Neural cell (in vitro differentiated cells): ENCODE results near the gene CPPED1. TPM values are rescaled to one million over a fixed set of nuclear protein-coding genes. Genes with fewer than 3 reads are reported as not detected.

Experiments used
- H2AFZ ChIP-seq: fragments of 200-600, 300-800 bp; sonication (generic), shearing (Covaris generic); 2 replicates; pipeline ENCODE4 v1.6.0; 2014; ENCODE audit warnings: low read depth, mild to moderate bottlenecking, antibody characterized with exemption, low read length, moderate library complexity
- H3F3A ChIP-seq: fragments of 200-600 bp; shearing (Covaris generic); 2 replicates; pipeline ENCODE4 v1.6.1; 2016; ENCODE audit warnings: mild to moderate bottlenecking, moderate library complexity, mixed read lengths, antibody characterized with exemption, low read length; ENCODE audit not compliant: insufficient read depth, poor library complexity, severe bottlenecking
- H3K27ac ChIP-seq: fragments of 200-600, 300-800 bp; sonication (generic), shearing (Covaris generic); 2 replicates; pipeline ENCODE4 v1.5.1; 2014; ENCODE audit warnings: mild to moderate bottlenecking, low read length, moderate library complexity
- H3K27me3 ChIP-seq: fragments of 300-800, 200-600 bp; sonication (generic), shearing (Covaris generic); 2 replicates; pipeline ENCODE4 v1.6.0; 2014; ENCODE audit warnings: mild to moderate bottlenecking, low read depth, low read length, moderate library complexity; ENCODE audit not compliant: insufficient read depth
- H3K36me3 ChIP-seq: fragments of 300-800, 200-600 bp; sonication (generic), shearing (Covaris generic); 2 replicates; pipeline ENCODE4 v1.5.1; 2014; ENCODE audit warnings: mild to moderate bottlenecking, antibody characterized with exemption, low read length, moderate library complexity; ENCODE audit not compliant: insufficient read depth
- H3K4me2 ChIP-seq: fragments of 300-800, 200-600 bp; sonication (generic), shearing (Covaris generic); 2 replicates; pipeline ENCODE4 v1.6.0; 2014; ENCODE audit warnings: mild to moderate bottlenecking, low read length
- H3K4me3 ChIP-seq: fragments of 300-800, 200-600 bp; sonication (generic), shearing (Covaris generic); 2 replicates; pipeline ENCODE4 v1.5.1; 2014; ENCODE audit warnings: mild to moderate bottlenecking, low read length, moderate library complexity
- H3K79me2 ChIP-seq: fragments of 200-600 bp; shearing (Covaris generic); replicated peaks from 2 replicates; pipeline ENCODE4 v1.6.0; 2014; ENCODE audit warnings: mild to moderate bottlenecking, low read length, moderate library complexity; ENCODE audit not compliant: insufficient read depth
- H3K9ac ChIP-seq: fragments of 300-800, 200-600 bp; sonication (generic), shearing (Covaris generic); 2 replicates; pipeline ENCODE4 v1.6.1; 2016; ENCODE audit warnings: mild to moderate bottlenecking, low read length, mixed read lengths
- H3K9me2 ChIP-seq: fragments of 200-600 bp; shearing (Covaris generic); 2 replicates; pipeline ENCODE4 v1.6.1; 2016; ENCODE audit warnings: mild to moderate bottlenecking, low read length, mixed read lengths; ENCODE audit not compliant: insufficient read depth
- H3K9me3 ChIP-seq: fragments of 200-600, 300-800 bp; sonication (generic), shearing (Covaris generic); 2 replicates; pipeline ENCODE4 v1.6.1; 2016; ENCODE audit warnings: mild to moderate bottlenecking, mixed run types, low read length, moderate library complexity, mixed read lengths
- H4K20me1 ChIP-seq: fragments of 200-600 bp; shearing (Covaris generic); 2 replicates; pipeline ENCODE4 v1.6.1; 2016; ENCODE audit warnings: mild to moderate bottlenecking, mixed run types; ENCODE audit not compliant: insufficient read depth
- CTCF ChIP-seq: fragments of 450-650 bp; IDR thresholded peaks from 2 replicates; pipeline ENCODE4 v1.5.1; 2014; ENCODE audit warnings: antibody characterized with exemption, mild to moderate bottlenecking, moderate library complexity; ENCODE audit not compliant: poor library complexity, severe bottlenecking
- EP300 ChIP-seq: fragments of 450-650 bp; conservative IDR thresholded peaks from 2 replicates; pipeline ENCODE4 v1.6.1; 2014; ENCODE audit warnings: antibody characterized with exemption, mild to moderate bottlenecking, moderate library complexity; ENCODE audit not compliant: poor library complexity, severe bottlenecking
- EZH2 ChIP-seq: fragments of 200-600, 300-800 bp; shearing (Covaris generic), sonication (generic); IDR thresholded peaks from 2 replicates; pipeline ENCODE4 v1.6.1; 2014; ENCODE audit warnings: antibody characterized with exemption, low read length, borderline replicate concordance, mild to moderate bottlenecking; ENCODE audit not compliant: insufficient read depth, poor library complexity, severe bottlenecking
- MXI1 ChIP-seq: fragments of 450-650 bp; conservative IDR thresholded peaks from 2 replicates; pipeline ENCODE4 v1.6.1; 2014; ENCODE audit warnings: antibody characterized with exemption, mild to moderate bottlenecking; ENCODE audit not compliant: poor library complexity, severe bottlenecking
- POLR2AphosphoS5 ChIP-seq: IDR thresholded peaks from 2 replicates; pipeline ENCODE4 v1.6.1; 2012
- RAD21 ChIP-seq: fragments of 450-650 bp; conservative IDR thresholded peaks from 2 replicates; pipeline ENCODE4 v1.6.1; 2014; ENCODE audit warnings: antibody characterized with exemption, mild to moderate bottlenecking, moderate library complexity
- REST ChIP-seq: IDR thresholded peaks from 2 replicates; pipeline ENCODE4 v1.6.1; 2012; ENCODE audit warnings: borderline replicate concordance
- SMC3 ChIP-seq: fragments of 450-650 bp; conservative IDR thresholded peaks from 2 replicates; pipeline ENCODE4 v1.6.1; 2014; ENCODE audit warnings: antibody characterized with exemption, mild to moderate bottlenecking, moderate library complexity; ENCODE audit not compliant: poor library complexity
- TAF1 ChIP-seq: IDR thresholded peaks from 2 replicates; pipeline ENCODE4 v1.6.1; 2012; ENCODE audit warnings: low read depth
- polyA plus RNA-seq: library from polyadenylated mRNA; depleted of rRNA; stranded (reverse); fragments of >200 nt; gene quantifications from 2 replicates; pipeline ENCODE4 v1.2.3, GENCODE V29; 2014

CPPED1 gene
- polyA plus RNA-seq, 1 donor from 2014 or later = 2.5 TPM

GRCh38 chr16:12700161-12700560 is 103.5 kb downstream of the CPPED1 start:
- H4K20me1 ChIP-seq = no peaks in the 10 kb centered on the region
- H3F3A ChIP-seq = no peaks in the 10 kb centered on the region
- H3K27ac ChIP-seq = no peak overlapping the region
- no peak overlapping the region for H2AFZ ChIP-seq
- H3K4me2 ChIP-seq = no peak overlapping the region
- H3K9ac ChIP-seq = no peak overlapping the region
- no peaks in the 10 kb centered on the region for H3K36me3 ChIP-seq
- no peaks in the 10 kb centered on the region for H3K9me3 ChIP-seq
- no peaks in the 10 kb centered on the region for H3K79me2 ChIP-seq
- no peaks in the 10 kb centered on the region for H3K27me3 ChIP-seq
- TF ChIP-seq CTCF (no peak), SMC3 (no peak), TAF1 (no peak), MXI1 (no peak), RAD21 (no peak), REST (no peak), EP300 (no peak), POLR2AphosphoS5 (no peak)
- H3K4me3 ChIP-seq = no peak overlapping the region
- no peaks in the 10 kb centered on the region for H3K9me2 ChIP-seq

- Histone ChIP-seq H3K9ac (no peak overlapping the region), H3K4me3 (no peak overlapping the region), H3K36me3 (no peaks in the 10 kb centered on the region), H3K79me2 (no peaks in the 10 kb centered on the region), H3K4me2 (no peak overlapping the region), H2AFZ (no peak overlapping the region), H3K27ac (no peak overlapping the region), H3F3A (no peaks in the 10 kb centered on the region), H3K9me3 (no peaks in the 10 kb centered on the region), H3K9me2 (no peaks in the 10 kb centered on the region), H3K27me3 (no peaks in the 10 kb centered on the region), H4K20me1 (no peaks in the 10 kb centered on the region)
- TF ChIP-seq EP300 = no peak
These were observed 104.5 kb downstream of the CPPED1 start for GRCh38 chr16:12699161-12699560.

GRCh38 chr16:12697437-12697836 is 106.2 kb downstream of the CPPED1 start:
- Histone ChIP-seq H3K79me2 (no peaks in the 10 kb centered on the region), H3K27ac (no peak overlapping the region), H3K9ac (no peak overlapping the region), H4K20me1 (no peaks in the 10 kb centered on the region), H3K9me2 (no peaks in the 10 kb centered on the region), H3K27me3 (no peaks in the 10 kb centered on the region), H3F3A (no peaks in the 10 kb centered on the region), H3K4me2 (no peak overlapping the region), H3K36me3 (no peaks in the 10 kb centered on the region), H3K4me3 (no peak overlapping the region), H2AFZ (no peak overlapping the region), H3K9me3 (no peaks in the 10 kb centered on the region)
- TF ChIP-seq EP300 (no peak), POLR2AphosphoS5 (no peak), EZH2 (no peak), SMC3 (no peak), RAD21 (no peak), CTCF (no peak), TAF1 (no peak), REST (no peak), MXI1 (no peak)
